Sigmoid colon (tissue), 7 donors: Measurements from ENCODE around the gene FSCN2. TPM values are rescaled to one million over a fixed set of nuclear protein-coding genes. Genes with fewer than 3 reads are reported as not detected.

Source experiments
- DNase-seq: peaks from one replicate; pipeline ENCODE4 v3.0.0-alpha.2; 2019
- H3K27ac ChIP-seq, 4 donors: fragments of 200-600 bp; sonication (generic); one replicate each; pipeline ENCODE4 v1.5.1; 2016 to 2019; ENCODE audit warnings: mild to moderate bottlenecking in 1 of 4
- H3K27me3 ChIP-seq, 3 donors: fragments of 200-600 bp; sonication (generic); one replicate each; pipeline ENCODE4 v1.5.1; 2019; ENCODE audit warnings: mild to moderate bottlenecking in 1 of 3
- H3K36me3 ChIP-seq, 4 donors: fragments of 200-600 bp; sonication (generic); one replicate each; pipeline ENCODE4 v1.5.1; 2016 to 2019
- H3K4me1 ChIP-seq, 4 donors: fragments of 200-600 bp; sonication (generic); one replicate each; pipeline ENCODE4 v1.5.1; 2017 to 2019
- H3K4me3 ChIP-seq, 4 donors: fragments of 200-600 bp; sonication (generic); one replicate each; pipeline ENCODE4 v1.5.1; 2017 to 2019; ENCODE audit warnings: mild to moderate bottlenecking in 2 of 4, moderate library complexity in 1 of 4
- H3K9me3 ChIP-seq, 4 donors: fragments of 200-600 bp in 3 of 4; sonication (generic) in 3 of 4; one replicate each; pipeline versions ENCODE4 v1.5.1 to v1.6.1; 2013 to 2019
- EP300 ChIP-seq, 4 donors: sonication (generic); formaldehyde crosslinking; IDR thresholded peaks; one replicate each; pipeline ENCODE4 v1.6.1; 2017; ENCODE audit warnings: antibody characterized with exemption in 4 of 4
- POLR2A ChIP-seq, 2 donors: fragments of 450-650 bp; IDR thresholded peaks; one replicate each; pipeline ENCODE4 v1.6.1; 2016; ENCODE audit warnings: antibody characterized with exemption in 2 of 2, mild to moderate bottlenecking in 2 of 2, moderate library complexity in 2 of 2
- POLR2AphosphoS5 ChIP-seq, 4 donors: sonication (generic); formaldehyde crosslinking; IDR thresholded peaks; one replicate each; pipeline ENCODE4 v1.6.1; 2017; ENCODE audit warnings: antibody characterized with exemption in 4 of 4
- WGBS, 2 donors: extraction: QIAGEN DNeasy Blood & Tissue Kit; methylation state at CpG; one replicate each; pipeline ENCODE4 v1.1.7; 2013; 5-methylcytosine and 5-hydroxymethylcytosine counted together
- intact Hi-C: fragments of 100-400 bp; cut with DNase I; formaldehyde crosslinking; loops from one replicate; pipeline ENCODE4 v1.15.1; 2023
- polyA plus RNA-seq, 3 donors: library from polyadenylated mRNA; stranded (reverse); fragments of 200-250 nt; gene quantifications; one replicate each; pipeline ENCODE4 v1.2.3, GENCODE V29; 2013
- total RNA-seq, 4 donors: library from RNA; depleted of rRNA; stranded (reverse); fragments of >200 nt; gene quantifications; one replicate each; pipeline ENCODE4 v1.1.0, GENCODE V29; 2016
- TF ChIP-seq, protein P1 (sequence below), 4 experiments: fragments of 450-650 bp in 3 of 4; fragments of 200-600 bp in 1 of 4; IDR thresholded peaks; one replicate each; pipeline ENCODE4 v1.5.1; 2016 to 2019; ENCODE audit warnings: antibody characterized with exemption in 4 of 4, mild to moderate bottlenecking in 3 of 4, moderate library complexity in 2 of 4
- donor health status: healthy with polysubstance abuse.
- donor health status: Bipolar disorder and iron deficiency.
- donor health status: healthy.

The FSCN2 gene
- total and polyA plus RNA-seq, 7 donors: 0.33 to 2.3 (median 1.0) TPM; not detected in 3

DNA sequence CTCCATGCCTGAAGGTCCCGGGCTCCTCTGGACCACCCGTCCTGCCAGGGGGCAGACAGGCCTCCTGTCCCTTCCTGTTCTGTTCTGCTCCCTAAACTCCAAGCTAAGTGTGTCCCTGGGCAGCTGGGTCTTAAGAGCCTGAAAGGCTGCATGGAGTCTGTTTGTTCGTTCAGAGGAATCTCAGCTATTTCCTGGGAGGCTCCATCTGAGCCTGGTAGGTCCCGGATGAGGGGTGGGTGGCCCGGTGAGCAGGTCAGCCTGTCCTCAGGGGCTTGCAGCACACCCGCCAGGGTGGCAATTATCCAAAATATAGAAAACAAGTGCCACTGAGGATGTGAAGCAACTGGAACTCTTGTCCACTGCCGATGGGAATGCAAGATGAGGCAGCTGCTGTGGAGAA, 28.1 kb upstream of the FSCN2 start:
- Histone ChIP-seq H3K27ac (no peak overlapping the region), H3K9me3 (no peaks in the 10 kb centered on the region), H3K27me3 (peaks cover 0 to 4% (median 0%) of the 10 kb centered on the region in 3 donors), H3K4me3 (no peak overlapping the region), H3K36me3 (no peaks in the 10 kb centered on the region), H3K4me1 (no peaks in the 10 kb centered on the region)
- WGBS, 2 donors: 72 to 73% methylated on average over 7 of the region's 7 CpGs
- TF ChIP-seq POLR2A (IDR thresholded peaks at IDR 0.05) (no peak), POLR2AphosphoS5 (IDR thresholded peaks at IDR 0.05) (no peak), EP300 (IDR thresholded peaks at IDR 0.05) (no peak)
- TF ChIP-seq, protein P1, sequence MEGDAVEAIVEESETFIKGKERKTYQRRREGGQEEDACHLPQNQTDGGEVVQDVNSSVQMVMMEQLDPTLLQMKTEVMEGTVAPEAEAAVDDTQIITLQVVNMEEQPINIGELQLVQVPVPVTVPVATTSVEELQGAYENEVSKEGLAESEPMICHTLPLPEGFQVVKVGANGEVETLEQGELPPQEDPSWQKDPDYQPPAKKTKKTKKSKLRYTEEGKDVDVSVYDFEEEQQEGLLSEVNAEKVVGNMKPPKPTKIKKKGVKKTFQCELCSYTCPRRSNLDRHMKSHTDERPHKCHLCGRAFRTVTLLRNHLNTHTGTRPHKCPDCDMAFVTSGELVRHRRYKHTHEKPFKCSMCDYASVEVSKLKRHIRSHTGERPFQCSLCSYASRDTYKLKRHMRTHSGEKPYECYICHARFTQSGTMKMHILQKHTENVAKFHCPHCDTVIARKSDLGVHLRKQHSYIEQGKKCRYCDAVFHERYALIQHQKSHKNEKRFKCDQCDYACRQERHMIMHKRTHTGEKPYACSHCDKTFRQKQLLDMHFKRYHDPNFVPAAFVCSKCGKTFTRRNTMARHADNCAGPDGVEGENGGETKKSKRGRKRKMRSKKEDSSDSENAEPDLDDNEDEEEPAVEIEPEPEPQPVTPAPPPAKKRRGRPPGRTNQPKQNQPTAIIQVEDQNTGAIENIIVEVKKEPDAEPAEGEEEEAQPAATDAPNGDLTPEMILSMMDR (IDR thresholded peaks at IDR 0.05): no peak
- intact Hi-C loops: no loop called here
- no peak for DNase-seq

DNA sequence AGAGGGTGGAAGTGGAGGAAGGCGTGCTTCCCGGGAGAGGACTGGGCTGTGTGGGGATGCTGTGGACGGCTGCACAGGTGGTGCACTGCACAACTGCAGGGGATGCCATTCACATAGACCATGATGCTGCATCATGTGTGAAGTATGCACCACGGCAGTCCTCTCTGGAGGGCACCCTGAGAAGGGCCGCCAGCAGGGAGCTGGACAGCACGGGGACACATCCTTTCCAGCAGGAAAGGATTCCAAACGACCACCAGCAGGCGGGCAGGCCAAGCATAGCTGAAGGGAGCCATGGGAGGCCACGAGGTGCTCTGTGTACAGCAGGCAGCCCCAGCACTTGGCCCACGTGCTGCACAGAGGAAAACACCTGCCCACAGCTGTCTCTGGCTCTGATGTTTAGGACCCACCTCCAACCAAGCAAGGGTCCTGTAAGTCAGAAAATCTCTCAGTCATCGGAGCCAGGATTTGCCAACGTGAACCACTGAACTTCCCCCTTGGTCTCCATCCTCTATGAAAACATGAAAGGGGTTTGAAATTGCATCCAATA, 25.6 kb upstream of the FSCN2 start:
- Histone ChIP-seq H3K4me1 (no peaks in the 10 kb centered on the region), H3K27ac (no peak overlapping the region), H3K9me3 (no peaks in the 10 kb centered on the region), H3K4me3 (no peak overlapping the region), H3K36me3 (no peaks in the 10 kb centered on the region), H3K27me3 (peaks cover 0 to 4% (median 0%) of the 10 kb centered on the region in 3 donors)
- intact Hi-C loops: no loop called here
- WGBS, 2 donors: 65 to 72% methylated on average over 12 of the region's 12 CpGs
- DNase-seq: no peak
- TF ChIP-seq, protein P1 (IDR thresholded peaks at IDR 0.05): no peak
- TF ChIP-seq EP300 (IDR thresholded peaks at IDR 0.05): no peak
- no peak for TF ChIP-seq POLR2A (IDR thresholded peaks at IDR 0.05)
- TF ChIP-seq POLR2AphosphoS5 (IDR thresholded peaks at IDR 0.05): no peak

DNA sequence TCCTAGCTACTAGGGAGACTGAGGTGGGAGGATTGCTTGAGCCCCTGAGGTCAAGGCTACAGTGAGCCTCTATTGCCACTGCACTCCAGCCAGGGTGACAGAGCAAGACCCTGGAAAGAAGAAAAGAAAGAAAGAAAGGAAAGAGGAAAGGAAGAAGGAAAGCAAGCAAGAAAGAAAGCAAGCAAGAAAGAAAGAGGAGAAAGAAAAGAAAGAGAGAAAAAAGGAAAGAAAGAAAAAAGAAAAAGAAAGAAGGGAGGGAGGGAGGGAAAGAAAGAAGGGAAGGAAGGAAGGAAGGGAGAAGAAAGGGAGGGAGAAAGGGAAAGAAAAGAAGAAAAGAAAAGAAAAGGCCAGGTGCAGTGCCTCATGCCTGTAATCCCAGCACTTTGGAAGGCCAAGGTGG, 24.6 kb upstream of the FSCN2 start:
- intact Hi-C loops: no loop called here

DNA sequence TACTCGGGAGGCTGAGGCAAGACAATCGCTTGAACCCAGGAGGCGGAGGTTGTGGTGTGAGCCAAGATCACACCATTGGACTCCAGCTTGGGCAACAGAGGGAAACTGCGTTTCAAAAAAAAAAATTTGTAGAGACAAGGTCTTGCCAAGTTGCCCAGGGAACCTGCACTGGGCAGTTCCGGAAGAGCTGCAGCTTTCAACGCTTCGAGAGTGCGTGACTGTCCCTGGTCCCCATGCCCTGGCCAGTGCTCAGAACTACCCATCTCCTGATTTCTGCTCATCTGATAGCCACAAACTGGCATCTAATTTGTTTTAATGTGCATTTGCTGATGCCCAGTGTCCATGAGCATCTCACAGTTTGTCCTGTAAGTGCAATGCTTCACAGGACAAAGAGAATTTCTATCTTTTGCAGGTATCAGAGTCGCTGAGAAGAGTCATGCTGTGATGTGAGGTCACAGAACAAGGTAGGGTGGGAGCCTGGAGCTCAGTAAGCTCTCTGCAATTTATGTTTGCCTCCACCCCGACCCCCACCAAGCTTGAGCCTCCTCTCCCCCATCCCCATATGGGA, 19.5 kb upstream of the FSCN2 start:
- 65 to 70% methylated on average over 10 of the region's 10 CpGs for WGBS, 2 donors
- TF ChIP-seq EP300 (IDR thresholded peaks at IDR 0.05): no peak
- TF ChIP-seq POLR2A (IDR thresholded peaks at IDR 0.05): no peak
- TF ChIP-seq, protein P1 (IDR thresholded peaks at IDR 0.05): no peak
- TF ChIP-seq POLR2AphosphoS5 (IDR thresholded peaks at IDR 0.05): peak in 2 of 4 donors; percentile 50 to 59
- H3K4me1 ChIP-seq: peaks cover 0 to 27% (median 12%) of the 10 kb centered on the region in 4 donors
- intact Hi-C loops: no loop called here
- no peaks in the 10 kb centered on the region for H3K27me3 ChIP-seq
- no peaks in the 10 kb centered on the region for H3K9me3 ChIP-seq
- H3K36me3 ChIP-seq: peaks cover 25 to 41% (median 35%) of the 10 kb centered on the region in 4 donors
- peak overlapping the region; percentile 99 to 100 (median 100) for H3K27ac ChIP-seq
- H3K4me3 ChIP-seq: peak overlapping the region; percentile 88 to 99 (median 94)
- DNase-seq: peak; percentile 61

More for the DNA sequence above, 24.6 kb upstream of the FSCN2 start:
- Histone ChIP-seq H3K4me3 (no peak overlapping the region), H3K27ac (no peak overlapping the region), H3K4me1 (peaks cover 0 to 4% (median 3%) of the 10 kb centered on the region in 4 donors), H3K27me3 (peaks cover 0 to 4% (median 0%) of the 10 kb centered on the region in 3 donors), H3K9me3 (no peaks in the 10 kb centered on the region), H3K36me3 (peaks cover 0 to 4% (median 2%) of the 10 kb centered on the region in 4 donors)
- no peak for DNase-seq
- TF ChIP-seq POLR2AphosphoS5 (IDR thresholded peaks at IDR 0.05) (no peak), EP300 (IDR thresholded peaks at IDR 0.05) (no peak), POLR2A (IDR thresholded peaks at IDR 0.05) (no peak)
- TF ChIP-seq, protein P1 (IDR thresholded peaks at IDR 0.05): no peak
